Heart left ventricle (tissue), 16 donors: ENCODE results near the gene ZNF804B. TPM values are rescaled to one million over a fixed set of nuclear protein-coding genes. Genes with fewer than 3 reads are reported as not detected.

Experiments
- ATAC-seq, 4 donors: fragments of 200-7000 bp; cut with Tn5 transposase; one replicate each; pipeline ENCODE4 v1.9.1; 2020 to 2022; ENCODE audit warnings: moderate library complexity in 4 of 4, mild to moderate bottlenecking in 3 of 4, moderate number of reproducible peaks in 1 of 4
- DNase-seq, 5 donors: peaks; one replicate each; pipeline ENCODE4 v3.0.0-alpha.2; 2020
- H3K27ac ChIP-seq, 12 donors: fragments of 200-600 bp; sonication (generic) in 4 of 12; one replicate each; pipeline versions ENCODE4 v1.5.0 to v1.8.0; 2016 to 2022; ENCODE audit warnings: mild to moderate bottlenecking in 2 of 12
- H3K27me3 ChIP-seq, 9 donors: fragments of 200-600 bp; sonication (generic) in 2 of 9; one replicate each; pipeline versions ENCODE4 v1.5.1 to v1.8.0; 2016 to 2022; ENCODE audit warnings: mild to moderate bottlenecking in 3 of 9
- H3K36me3 ChIP-seq, 9 donors: fragments of 200-600 bp; sonication (generic) in 2 of 9; one replicate each; pipeline versions ENCODE4 v1.5.0 to v1.8.0; 2018 to 2022; ENCODE audit warnings: mild to moderate bottlenecking in 2 of 9
- H3K4me1 ChIP-seq, 12 donors: fragments of 200-600 bp; sonication (generic) in 4 of 12; one replicate each; pipeline versions ENCODE4 v1.5.0 to v1.8.0; 2016 to 2022; ENCODE audit warnings: mild to moderate bottlenecking in 3 of 12
- H3K4me3 ChIP-seq, 12 donors: fragments of 200-600 bp; sonication (generic) in 4 of 12; one replicate each; pipeline versions ENCODE4 v1.5.0 to v1.8.0; 2017 to 2022; ENCODE audit warnings: mild to moderate bottlenecking in 9 of 12, moderate library complexity in 4 of 12
- H3K9me3 ChIP-seq, 12 donors: fragments of 200-600 bp; sonication (generic) in 4 of 12; one replicate each; pipeline versions ENCODE4 v1.5.0 to v1.8.0; 2016 to 2022; ENCODE audit warnings: mild to moderate bottlenecking in 1 of 12
- POLR2A ChIP-seq, 2 donors: fragments of 450-650 bp; IDR thresholded peaks; one replicate each; pipeline ENCODE4 v1.6.1; 2017; ENCODE audit warnings: antibody characterized with exemption in 2 of 2, mild to moderate bottlenecking in 2 of 2, moderate library complexity in 2 of 2
- WGBS, 4 donors: extraction: QIAGEN DNeasy Blood & Tissue Kit in 2 of 4; methylation state at CpG; one replicate each; pipeline versions ENCODE4 v1.1.5 to v1.1.7; 2013 to 2018; 5-methylcytosine and 5-hydroxymethylcytosine counted together
- intact Hi-C, 10 donors: fragments of 100-400 bp; cut with DNase I; formaldehyde crosslinking; loops; one replicate each; pipeline versions ENCODE4 v1.11.1 to v1.14.2; 2022
- long read RNA-seq, 3 donors: library from polyadenylated mRNA; unstranded; transcript quantifications; one replicate each; pipeline ENCODE4 v2.0.0, GENCODE V29; 2020 to 2021
- polyA plus RNA-seq, 2 donors: library from polyadenylated mRNA; stranded (reverse); fragments of 200-250 nt; gene quantifications; one replicate each; pipeline ENCODE4 v1.2.3, GENCODE V29; 2013
- total RNA-seq, 9 donors: library from RNA; depleted of rRNA in 2 of 9; stranded (reverse); fragments of >200 nt in 2 of 9; fragmentation: NEBNext Ultra II Directional in 3 of 9; extraction: Animal tissue kit (Norgen Biotek cat#: 25700) in 3 of 9; gene quantifications; one replicate each; pipeline versions ENCODE4 v1.1.0 to v1.2.4, GENCODE V29; 2016 to 2023
- TF ChIP-seq, protein P1 (sequence below), 12 donors: fragments of 200-600 bp; sonication (generic) in 4 of 12; IDR thresholded peaks; one replicate each; pipeline versions ENCODE4 v1.5.0 to v1.8.0; 2018 to 2022; ENCODE audit warnings: antibody characterized with exemption in 12 of 12, mild to moderate bottlenecking in 5 of 12
- donor health status: ischemic (EF 13 %, LVEDD 7.1; RV severe dilation, severe dysfunction).
- donor health status: healthy with polysubstance abuse.
- donor health status: DM: no; HTN: yes; CAD: no.
- donor health status: DM: no; HTN: no; CAD: no.
- donor health status: ischemic (EF 25% LVEDD 6.9; RV normal size, moderate dysfunction).
- donor health status: ischemic (EF 25% LVEDD 5.7; RV mildly dilated, moderate dysfunction).
- donor health status: healthy.
- donor health status: DM: yes; HTN: yes; CAD: no.
- donor health status: ischemic (EF 35%, LVEDD 5.7; RV mildly dilated, moderate dysfunction).
- donor health status: nonischemic (EF 11% LVEDD 7.7; RV severe dilation, severe dysfunction).
- donor health status: DM: yes; HTN: yes; CAD: no.
- donor health status: PGD.
- donor health status: ischemic (EF 29% LVEDD 5.4; RV normal size, mild dysfunction).
- donor health status: nonischemic (EF 23%, LVEDD 6.1; RV moderate dilation, normal function).

Gene ZNF804B
- total RNA-seq (not detected), polyA plus RNA-seq (not detected)
- long read RNA-seq, donor 1: 0 reads
- long read RNA-seq, donor 2: 0 reads
- long read RNA-seq, donor 3: 0 reads

DNA sequence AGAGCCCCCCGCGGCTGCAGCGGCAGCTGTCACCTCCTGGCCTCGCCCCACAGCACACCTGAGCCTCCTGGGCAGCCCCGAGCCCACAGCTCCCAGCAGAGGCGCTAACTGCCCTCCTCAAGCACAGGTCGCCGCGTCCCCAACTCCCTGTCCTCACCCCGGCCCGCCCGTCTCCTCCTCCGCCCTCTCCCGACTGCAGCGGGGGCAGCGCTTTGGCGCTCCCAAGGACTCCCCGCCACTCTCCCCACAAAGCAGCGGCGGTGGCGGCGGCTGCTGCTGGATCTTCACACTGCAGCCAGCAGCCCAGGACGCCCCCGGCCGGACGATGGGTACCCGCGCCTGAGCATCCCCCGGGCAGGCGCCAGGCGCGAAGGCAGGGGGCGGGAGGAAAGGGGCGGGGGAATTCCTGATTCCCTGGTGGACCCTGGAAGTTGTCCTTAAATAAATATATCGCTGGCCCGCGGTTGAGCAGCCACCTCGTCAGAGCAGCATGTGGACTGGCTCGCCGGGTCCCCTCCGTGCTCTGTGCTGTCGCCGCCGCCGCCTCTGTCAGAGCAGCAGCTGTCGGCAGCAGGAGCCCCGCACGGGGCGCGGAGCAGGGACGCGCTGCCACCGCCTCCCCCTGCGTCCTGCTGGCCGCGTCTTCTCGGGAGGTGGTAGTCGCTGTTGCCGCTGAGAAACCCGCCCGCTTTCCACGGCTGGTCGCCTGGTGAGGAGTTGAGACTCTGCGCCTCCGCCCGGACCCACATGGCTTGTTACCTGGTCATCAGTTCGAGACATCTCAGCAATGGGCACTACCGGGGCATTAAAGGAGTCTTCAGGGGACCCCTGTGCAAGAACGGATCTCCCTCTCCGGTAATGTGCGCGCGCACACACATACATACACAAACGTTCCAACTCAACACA lies at the start of gene ZNF804B:
Gene ZNF804B (plus strand): TSS at position 471 of the 906 bp plus-strand sequence. CDS start 277 bp downstream, at position 748.
- WGBS, 4 donors: 2 to 5% (median 4%) methylated on average over 40 to 74 of the region's 74 CpGs

DNA sequence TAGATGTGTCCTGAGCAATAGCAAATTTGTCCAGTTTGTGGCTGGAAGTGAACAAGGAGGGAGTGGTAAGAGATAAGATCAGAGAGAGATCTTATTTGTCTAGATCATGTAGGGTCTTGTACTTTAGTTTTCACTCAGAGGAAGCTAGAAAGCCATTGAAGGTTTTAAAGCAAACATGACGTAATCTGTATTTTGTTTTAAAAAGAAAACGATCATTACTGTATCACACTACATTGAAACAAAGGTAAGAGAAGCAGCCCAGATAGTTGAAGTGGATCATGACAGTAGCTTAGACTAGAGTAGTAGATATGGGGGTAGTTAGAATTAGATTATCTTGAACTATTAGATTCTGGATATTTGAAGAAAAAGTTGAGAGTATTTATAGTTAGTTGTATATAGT lies 23.6 kb upstream of the ZNF804B start:
- Histone ChIP-seq H3K9me3 (no peaks in the 10 kb centered on the region), H3K27ac (no peak overlapping the region), H3K27me3 (no peaks in the 10 kb centered on the region), H3K36me3 (no peaks in the 10 kb centered on the region), H3K4me3 (no peak overlapping the region), H3K4me1 (no peaks in the 10 kb centered on the region)
- no peak for ATAC-seq
- no peak for DNase-seq
- TF ChIP-seq POLR2A (IDR thresholded peaks at IDR 0.05): no peak
- TF ChIP-seq, protein P1, sequence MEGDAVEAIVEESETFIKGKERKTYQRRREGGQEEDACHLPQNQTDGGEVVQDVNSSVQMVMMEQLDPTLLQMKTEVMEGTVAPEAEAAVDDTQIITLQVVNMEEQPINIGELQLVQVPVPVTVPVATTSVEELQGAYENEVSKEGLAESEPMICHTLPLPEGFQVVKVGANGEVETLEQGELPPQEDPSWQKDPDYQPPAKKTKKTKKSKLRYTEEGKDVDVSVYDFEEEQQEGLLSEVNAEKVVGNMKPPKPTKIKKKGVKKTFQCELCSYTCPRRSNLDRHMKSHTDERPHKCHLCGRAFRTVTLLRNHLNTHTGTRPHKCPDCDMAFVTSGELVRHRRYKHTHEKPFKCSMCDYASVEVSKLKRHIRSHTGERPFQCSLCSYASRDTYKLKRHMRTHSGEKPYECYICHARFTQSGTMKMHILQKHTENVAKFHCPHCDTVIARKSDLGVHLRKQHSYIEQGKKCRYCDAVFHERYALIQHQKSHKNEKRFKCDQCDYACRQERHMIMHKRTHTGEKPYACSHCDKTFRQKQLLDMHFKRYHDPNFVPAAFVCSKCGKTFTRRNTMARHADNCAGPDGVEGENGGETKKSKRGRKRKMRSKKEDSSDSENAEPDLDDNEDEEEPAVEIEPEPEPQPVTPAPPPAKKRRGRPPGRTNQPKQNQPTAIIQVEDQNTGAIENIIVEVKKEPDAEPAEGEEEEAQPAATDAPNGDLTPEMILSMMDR (IDR thresholded peaks at IDR 0.05): no peak
- 54 to 91% (median 73%) methylated on average over 2 of the region's 2 CpGs for WGBS, 4 donors
- intact Hi-C loops: no loop called here

More for the DNA sequence above, at the start of gene ZNF804B:
- TF ChIP-seq, protein P1 (IDR thresholded peaks at IDR 0.05): no peak
- no peak for TF ChIP-seq POLR2A (IDR thresholded peaks at IDR 0.05)
- H3K27me3 ChIP-seq: peaks cover 16 to 72% (median 44%) of the 10 kb centered on the region in 9 donors
- ATAC-seq (peak in 2 of 4 donors; percentile 62 to 66), DNase-seq (peak in 3 of 5 donors; percentile 16 to 60 (median 23))
- peak within 1 kb of the TSS; percentile 12 to 51 (median 42) for H3K4me3 ChIP-seq
- no peaks in the 10 kb centered on the region for H3K9me3 ChIP-seq
- no peaks in the 10 kb centered on the region for H3K36me3 ChIP-seq
- no peak within 1 kb of the TSS for H3K27ac ChIP-seq
- H3K4me1 ChIP-seq: peaks cover 0 to 17% (median 7%) of the 10 kb centered on the region in 12 donors
- intact Hi-C loops: no loop called here

DNA sequence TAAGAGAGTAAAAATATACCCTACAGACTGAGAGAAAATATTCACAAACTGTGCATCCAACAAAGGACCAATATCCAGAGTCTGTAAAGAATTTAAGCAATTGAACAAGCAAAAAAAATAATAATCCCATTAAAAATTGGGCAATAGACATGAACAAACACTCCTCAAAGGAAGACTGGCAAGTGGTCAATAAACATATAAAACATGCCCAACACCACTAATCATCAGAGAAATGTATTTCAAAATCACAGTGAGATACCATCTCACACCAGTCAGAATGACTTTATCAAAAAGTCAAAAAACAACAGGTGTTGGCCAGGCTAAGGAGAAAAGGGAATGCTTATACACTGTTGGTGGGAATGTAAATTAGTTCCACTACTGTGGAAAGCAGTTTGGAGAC lies 21.9 kb upstream of the ZNF804B start:
- no peak for TF ChIP-seq POLR2A (IDR thresholded peaks at IDR 0.05)
- TF ChIP-seq, protein P1 (IDR thresholded peaks at IDR 0.05): no peak
- H3K4me3 ChIP-seq: no peak overlapping the region

DNA sequence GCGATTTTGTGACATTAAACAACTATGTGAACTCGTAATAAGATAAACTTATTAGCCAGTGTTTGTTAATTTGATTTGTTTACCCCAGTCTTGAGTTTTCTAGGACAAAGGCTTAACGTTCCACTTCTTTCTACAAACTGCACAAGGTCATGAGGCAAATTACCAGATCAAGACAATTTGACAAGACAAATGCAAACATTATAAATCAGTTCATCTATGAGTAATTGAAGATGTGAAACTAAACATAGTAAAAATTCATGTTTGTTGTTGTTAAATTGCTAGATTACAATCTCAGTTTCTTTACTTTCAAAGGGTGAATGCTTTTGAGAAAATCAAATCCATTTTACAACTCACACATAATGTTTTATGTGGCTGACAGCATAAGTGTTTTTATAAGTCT lies 13.4 kb upstream of the ZNF804B start:
- no peak for DNase-seq
- Histone ChIP-seq H3K4me3 (no peak overlapping the region), H3K36me3 (no peaks in the 10 kb centered on the region), H3K27me3 (peaks cover 0 to 5% (median 0%) of the 10 kb centered on the region in 9 donors), H3K27ac (no peak overlapping the region), H3K9me3 (no peaks in the 10 kb centered on the region), H3K4me1 (no peaks in the 10 kb centered on the region)
- TF ChIP-seq, protein P1 (IDR thresholded peaks at IDR 0.05): no peak
- no peak for TF ChIP-seq POLR2A (IDR thresholded peaks at IDR 0.05)
- 63 to 80% (median 74%) methylated on average over 3 of the region's 3 CpGs for WGBS, 4 donors
- intact Hi-C loops: no loop called here
- ATAC-seq: no peak

More for the DNA sequence above, 21.9 kb upstream of the ZNF804B start:
- no peaks in the 10 kb centered on the region for H3K27me3 ChIP-seq
- intact Hi-C loops: no loop called here
- no peak overlapping the region for H3K27ac ChIP-seq
- DNase-seq (no peak), ATAC-seq (no peak)
- H3K4me1 ChIP-seq: no peaks in the 10 kb centered on the region
- no peaks in the 10 kb centered on the region for H3K36me3 ChIP-seq
- H3K9me3 ChIP-seq: no peaks in the 10 kb centered on the region
